ENCODE data around the gene TMCO6. TPM values are rescaled to one million over a fixed set of nuclear protein-coding genes. Genes with fewer than 3 reads are reported as not detected.
A peak's percentile ranks its signal among the peaks of the same experiment; 100 is the strongest.

TMCO6 gene
- total RNA-seq, 6 donors from 2014 or later, result 11.8 to 99.7 (median 31.3) TPM

- H3K27me3 ChIP-seq, result no peaks in the 10 kb centered on the region
- ATAC-seq (ENCODE audit: low FRiP score in 2 of 2) (no peak), DNase-seq (no peak)
- H3K4me3 ChIP-seq, result no peak overlapping the region
- WGBS, 2 donors, result 87 to 91% methylated on average over 3 of the region's 3 CpGs
- TF ChIP-seq POLR2AphosphoS5 (IDR thresholded peaks at IDR 0.05), result no peak
- no peak for TF ChIP-seq POLR2A (IDR thresholded peaks at IDR 0.05)
- no peak for TF ChIP-seq CTCF (IDR thresholded peaks at IDR 0.05)
- TF ChIP-seq EP300 (IDR thresholded peaks at IDR 0.05), result no peak
- no peak overlapping the region for H3K27ac ChIP-seq
- no peaks in the 10 kb centered on the region for H3K4me1 ChIP-seq
- peaks cover 21 to 89% (median 66%) of the 10 kb centered on the region in 4 donors for H3K36me3 ChIP-seq
- H3K9me3 ChIP-seq, result no peaks in the 10 kb centered on the region
These were observed 38.7 kb downstream of the TMCO6 start for GRCh38 chr5:140677947-140678346.

- no peak overlapping the region for H3K27ac ChIP-seq
- ATAC-seq (ENCODE audit: low FRiP score in 2 of 2) (no peak), DNase-seq (no peak)
- no peaks in the 10 kb centered on the region for H3K4me1 ChIP-seq
- H3K9me3 ChIP-seq, result no peaks in the 10 kb centered on the region
- WGBS, 2 donors, result 97 to 99% methylated on average over 6 to 7 of the region's 7 CpGs
- H3K27me3 ChIP-seq, result no peaks in the 10 kb centered on the region
- TF ChIP-seq POLR2A (IDR thresholded peaks at IDR 0.05), result no peak
- TF ChIP-seq EP300 (IDR thresholded peaks at IDR 0.05), result no peak
- TF ChIP-seq CTCF (IDR thresholded peaks at IDR 0.05), result no peak
- no peak for TF ChIP-seq POLR2AphosphoS5 (IDR thresholded peaks at IDR 0.05)
- H3K36me3 ChIP-seq, result peaks cover 21 to 89% (median 62%) of the 10 kb centered on the region in 4 donors
- H3K4me3 ChIP-seq, result no peak overlapping the region
These were observed 39.7 kb downstream of the TMCO6 start for GRCh38 chr5:140678993-140679392.

GRCh38 chr5:140690376-140690932, 51.2 kb downstream of the TMCO6 start:
- no peak for DNase-seq
- no peak for ATAC-seq (ENCODE audit: low FRiP score in 2 of 2)
- 57 to 59% methylated on average over 8 of the region's 8 CpGs for WGBS, 2 donors
- H3K27me3 ChIP-seq, result no peaks in the 10 kb centered on the region
- TF ChIP-seq POLR2AphosphoS5 (IDR thresholded peaks at IDR 0.05) (no peak), CTCF (IDR thresholded peaks at IDR 0.05) (no peak), EP300 (IDR thresholded peaks at IDR 0.05) (no peak), POLR2A (IDR thresholded peaks at IDR 0.05) (no peak)
- H3K36me3 ChIP-seq, result peaks cover 4 to 44% (median 28%) of the 10 kb centered on the region in 4 donors
- peak overlapping the region; percentile 85 to 93 (median 88) for H3K27ac ChIP-seq
- H3K9me3 ChIP-seq, result no peaks in the 10 kb centered on the region
- H3K4me3 ChIP-seq, result peak overlapping the region; percentile 68 to 78 (median 74)
- peaks cover 15 to 31% (median 19%) of the 10 kb centered on the region in 4 donors for H3K4me1 ChIP-seq

- ATAC-seq (ENCODE audit: low FRiP score in 2 of 2) (peak; percentile 98 to 99), DNase-seq (peak; percentile 91 to 96)
- H3K36me3 ChIP-seq, result peaks cover 11 to 46% (median 33%) of the 10 kb centered on the region in 4 donors
- no peaks in the 10 kb centered on the region for H3K27me3 ChIP-seq
- peaks cover 15 to 31% (median 19%) of the 10 kb centered on the region in 4 donors for H3K4me1 ChIP-seq
- H3K4me3 ChIP-seq, result peak within 1 kb of the TSS; percentile 68 to 78 (median 74)
- TF ChIP-seq POLR2AphosphoS5 (IDR thresholded peaks at IDR 0.05) (peak; percentile 83 to 84), POLR2A (IDR thresholded peaks at IDR 0.05) (peak in 3 of 4 donors; percentile 44 to 73 (median 55)), EP300 (IDR thresholded peaks at IDR 0.05) (peak in 2 of 4 donors; percentile 11 to 32), CTCF (IDR thresholded peaks at IDR 0.05) (no peak)
- H3K9me3 ChIP-seq, result no peaks in the 10 kb centered on the region
- WGBS, 2 donors, result 1% methylated on average over 34 to 57 of the region's 61 CpGs
- H3K27ac ChIP-seq, result peak within 1 kb of the TSS; percentile 85 to 93 (median 88)
These were observed 52.0 kb downstream of the TMCO6 start, which contains the start of the genes HARS1 and HARS2 for GRCh38 chr5:140690941-140691924. HARS1 (minus strand) TSS chr5:140691370; CDS start chr5:140691304, 66 bp downstream. HARS2 (plus strand) TSS chr5:140691455; CDS start chr5:140691649, 194 bp downstream.
